Mucosa of descending colon (tissue), 3 donors: ENCODE measurements around the gene FAM50B. TPM values are rescaled to one million over a fixed set of nuclear protein-coding genes. Genes with fewer than 3 reads are reported as not detected.

Experiments used
- ATAC-seq: fragments of 200-7000 bp; cut with Tn5 transposase; one replicate; pipeline ENCODE4 v1.9.1; 2020; ENCODE audit warnings: mild to moderate bottlenecking, moderate library complexity
- DNase-seq, 3 donors: peaks; one replicate each; pipeline ENCODE4 v3.0.0-alpha.2; 2020
- H3K36me3 ChIP-seq: fragments of 200-600 bp; one replicate; pipeline ENCODE4 v1.8.0; 2021; ENCODE audit warnings: low read depth, mild to moderate bottlenecking
- H3K4me1 ChIP-seq: fragments of 200-600 bp; one replicate; pipeline ENCODE4 v1.8.0; 2021; ENCODE audit warnings: low read depth, mild to moderate bottlenecking
- H3K4me3 ChIP-seq: fragments of 200-600 bp; one replicate; pipeline ENCODE4 v1.8.0; 2021; ENCODE audit warnings: mild to moderate bottlenecking
- H3K9me3 ChIP-seq: fragments of 200-600 bp; one replicate; pipeline ENCODE4 v1.8.0; 2021; ENCODE audit warnings: mild to moderate bottlenecking
- CTCF ChIP-seq: fragments of 200-600 bp; IDR thresholded peaks from one replicate; pipeline ENCODE4 v1.8.0; 2022; ENCODE audit warnings: antibody characterized with exemption, mild to moderate bottlenecking
- intact Hi-C, 2 donors: fragments of 100-400 bp; cut with DNase I in 1 of 2; cut with micrococcal nuclease in 1 of 2; formaldehyde crosslinking; loops; one replicate each; pipeline versions ENCODE4 v1.11.0 to v1.11.1; 2022; cut with DNase I, micrococcal nuclease
- total RNA-seq, 3 donors: library from RNA; stranded (reverse); fragmentation: NEBNext Ultra II Directional in 2 of 3; extraction: Animal tissue kit (Norgen Biotek cat#: 25700) in 2 of 3; gene quantifications; one replicate each; pipeline versions ENCODE4 v1.2.1 to v1.2.4, GENCODE V29; 2021 to 2023
- donor health status: DM: no; HTN: no; CAD: no; lungs with moderate emphysema.
- donor health status: DM: no; HTN: no; CAD: no.
- donor health status: DM: no; HTN: yes; CAD: no.

Gene FAM50B
- total RNA-seq, 3 donors from 2014 or later: 3.2 to 14.2 (median 3.3) TPM

- no peak for TF ChIP-seq CTCF
- Histone ChIP-seq H3K9me3 (no peaks in the 10 kb centered on the region), H3K4me3 (no peak overlapping the region), H3K36me3 (no peaks in the 10 kb centered on the region), H3K4me1 (no peaks in the 10 kb centered on the region)
- ATAC-seq (no peak), DNase-seq (no peak)
- intact Hi-C loops: no loop called here
Measured at GRCh38 chr6:3814539-3814938, 34.6 kb upstream of the FAM50B start.

GRCh38 chr6:3816251-3816650, 32.9 kb upstream of the FAM50B start:
- intact Hi-C loops: no loop called here

GRCh38 chr6:3819161-3820110, 29.7 kb upstream of the FAM50B start:
- Histone ChIP-seq H3K4me3 (no peak overlapping the region), H3K4me1 (no peaks in the 10 kb centered on the region), H3K36me3 (no peaks in the 10 kb centered on the region), H3K9me3 (no peaks in the 10 kb centered on the region)
- TF ChIP-seq CTCF: no peak
- DNase-seq: no peak
- no peak for ATAC-seq
- intact Hi-C loops: loop anchor here in 1 of 2 donors (10.0 kb wide), 1 partner anchor 75 kb away; no protein-coding TSS in a partner anchor

More at GRCh38 chr6:3816251-3816650, 32.9 kb upstream of the FAM50B start:
- ATAC-seq (no peak), DNase-seq (no peak)
- H3K4me1 ChIP-seq: no peaks in the 10 kb centered on the region
- H3K9me3 ChIP-seq: no peaks in the 10 kb centered on the region
- no peak overlapping the region for H3K4me3 ChIP-seq
- no peak for TF ChIP-seq CTCF
- H3K36me3 ChIP-seq: no peaks in the 10 kb centered on the region

GRCh38 chr6:3820563-3820962, 28.6 kb upstream of the FAM50B start:
- no peak for ATAC-seq
- H3K4me3 ChIP-seq: no peak overlapping the region
- intact Hi-C loops: loop anchor here in 1 of 2 donors (10.0 kb wide), 1 partner anchor 76 kb away; no protein-coding TSS in a partner anchor

GRCh38 chr6:3822747-3823445, 26.3 kb upstream of the FAM50B start:
- no peaks in the 10 kb centered on the region for H3K4me1 ChIP-seq
- ATAC-seq (no peak), DNase-seq (no peak)
- no peaks in the 10 kb centered on the region for H3K36me3 ChIP-seq
- H3K9me3 ChIP-seq: no peaks in the 10 kb centered on the region
- TF ChIP-seq CTCF: no peak
- intact Hi-C loops: loop anchor here in 1 of 2 donors (10.0 kb wide), 1 partner anchor 78 kb away; no protein-coding TSS in a partner anchor
- no peak overlapping the region for H3K4me3 ChIP-seq

More at GRCh38 chr6:3820563-3820962, 28.6 kb upstream of the FAM50B start:
- Histone ChIP-seq H3K36me3 (no peaks in the 10 kb centered on the region), H3K9me3 (no peaks in the 10 kb centered on the region), H3K4me1 (no peaks in the 10 kb centered on the region)
- DNase-seq: no peak
- no peak for TF ChIP-seq CTCF
